HepG2 (cell line): ENCODE results near the gene KIAA0825. TPM values are rescaled to one million over a fixed set of nuclear protein-coding genes. Genes with fewer than 3 reads are reported as not detected.

ENCODE experiments used
- ATAC-seq: fragments of 200-7000 bp; cut with Tn5 transposase; 3 replicates; pipeline ENCODE4 v1.9.1; 2020; ENCODE audit warnings: mild to moderate bottlenecking, moderate library complexity
- BruUV-seq: library from RNA; stranded (reverse); fragments of 400-500 nt; replicated peaks from 2 replicates; lab custom pipeline; 2021; lab: Mats Ljungman, UMichigan
- CTCF ChIA-PET: fragments of 300-600 bp; formaldehyde crosslinking; extraction: SDS; loops from one replicate; lab custom pipeline; 2021; ENCODE audit warnings: low total read pairs, inconsistent platforms, low intra/inter-chr PET ratio; lab: Yijun Ruan, JAX
- POLR2A ChIA-PET: fragments of 350-600 bp; sonication (Branson Sonifier 250); formaldehyde crosslinking; loops from one replicate; lab custom pipeline; 2020; ENCODE audit warnings: antibody characterized with exemption, inconsistent platforms; lab: Yijun Ruan, JAX
- DNase-seq: peaks from one replicate; pipeline ENCODE4 v3.0.0-alpha.2; 2015; ENCODE audit warnings: low spot score
- FAIRE-seq: peaks from 3 replicates; lab custom pipeline; 2011; peaks lifted over from hg19 to GRCh38; lab: Jason Lieb, UNC
- H2AFZ ChIP-seq: one replicate; pipeline ENCODE4 v1.6.1; 2011; ENCODE audit warnings: low read length, inconsistent platforms
- H3K27ac ChIP-seq: fragments of 300-600 bp; 3 replicates; pipeline ENCODE4 v1.8.0; 2011; ENCODE audit warnings: mixed run types, mild to moderate bottlenecking, mixed read lengths, low read length, inconsistent platforms; ENCODE audit not compliant: insufficient read depth; ENCODE audit errors: extremely low read length
- H3K27me3 ChIP-seq, 2 experiments: fragments of 200-600 bp in 1 of 2; 2 replicates in 1 of 2; 3 replicates in 1 of 2; pipeline versions ENCODE4 v1.6.0 to v1.8.0; 2011; ENCODE audit warnings: low read length in 2 of 2, mild to moderate bottlenecking in 2 of 2, moderate library complexity in 2 of 2, inconsistent platforms in 1 of 2; ENCODE audit not compliant: insufficient read depth in 2 of 2, control insufficient read depth in 1 of 2
- H3K36me3 ChIP-seq, 2 experiments: fragments of 200-600 bp in 1 of 2; replicated peaks in 1 of 2; 2 replicates in 1 of 2; 3 replicates in 1 of 2; pipeline versions ENCODE4 v1.5.1 to v1.8.0; 2011; ENCODE audit warnings: low read length in 2 of 2, inconsistent platforms in 1 of 2; ENCODE audit not compliant: insufficient read depth in 2 of 2, control insufficient read depth in 1 of 2
- H3K4me1 ChIP-seq: 2 replicates; pipeline ENCODE4 v1.5.1; 2012; ENCODE audit warnings: low read length, inconsistent platforms; ENCODE audit not compliant: insufficient read depth
- H3K4me2 ChIP-seq: 2 replicates; pipeline ENCODE4 v1.6.0; 2011; ENCODE audit warnings: low read depth, low read length, inconsistent platforms
- H3K4me3 ChIP-seq, 3 experiments: fragments of 200-600 bp in 1 of 3; sonication (generic), shearing (Covaris generic) in 1 of 3; replicated peaks in 1 of 3; 2 replicates each; pipeline ENCODE4 v1.5.1; 2011 to 2016; ENCODE audit warnings: low read length in 3 of 3, inconsistent platforms in 2 of 3, low read depth in 2 of 3, mild to moderate bottlenecking in 2 of 3, control low read depth in 1 of 3, mixed read lengths in 1 of 3; ENCODE audit not compliant: insufficient read depth in 1 of 3
- H3K79me2 ChIP-seq: one replicate; pipeline ENCODE4 v1.6.1; 2011; ENCODE audit warnings: low read length, inconsistent platforms; ENCODE audit not compliant: insufficient read depth
- H3K9ac ChIP-seq: 2 replicates; pipeline ENCODE4 v1.6.0; 2011; ENCODE audit warnings: mild to moderate bottlenecking, low read depth, low read length, inconsistent platforms; ENCODE audit not compliant: insufficient read depth
- H3K9me3 ChIP-seq: 2 replicates; pipeline ENCODE4 v1.5.1; 2012; ENCODE audit warnings: mild to moderate bottlenecking, low read length
- H4K20me1 ChIP-seq: 2 replicates; pipeline ENCODE4 v1.6.0; 2011; ENCODE audit warnings: inconsistent platforms, mild to moderate bottlenecking, low read length, moderate library complexity; ENCODE audit not compliant: insufficient read depth
- AKAP8 ChIP-seq: sonication (generic); formaldehyde crosslinking; IDR thresholded peaks from 2 replicates; pipeline ENCODE4 v1.5.1; 2020; ENCODE audit warnings: mild to moderate bottlenecking, missing genetic modification reagents
- ARNTL ChIP-seq: sonication (generic); formaldehyde crosslinking; IDR thresholded peaks from 2 replicates; pipeline ENCODE4 v1.4.0; 2020; ENCODE audit warnings: mild to moderate bottlenecking, missing genetic modification reagents
- CCDC6 ChIP-seq: sonication (generic); formaldehyde crosslinking; IDR thresholded peaks from 2 replicates; pipeline ENCODE4 v1.8.1; 2022; ENCODE audit warnings: mild to moderate bottlenecking, missing genetic modification reagents, moderate library complexity
- DPF2 ChIP-seq: sonication (generic); formaldehyde crosslinking; IDR thresholded peaks from 2 replicates; pipeline ENCODE4 v1.4.0; 2020; ENCODE audit warnings: mild to moderate bottlenecking, low read depth, missing genetic modification reagents, borderline replicate concordance
- SALL1 ChIP-seq: sonication (generic); formaldehyde crosslinking; IDR thresholded peaks from 2 replicates; pipeline ENCODE4 v1.8.0; 2022; ENCODE audit warnings: mild to moderate bottlenecking, missing genetic modification reagents
- SMC3 ChIP-seq: IDR thresholded peaks from 2 replicates; pipeline ENCODE4 v1.6.1; 2011; ENCODE audit warnings: low read length, improper control_type of control experiment
- SMYD3 ChIP-seq: sonication (generic); formaldehyde crosslinking; IDR thresholded peaks from 2 replicates; pipeline ENCODE4 v1.8.1; 2023; ENCODE audit warnings: mild to moderate bottlenecking, missing genetic modification reagents
- TCF7 ChIP-seq: sonication (generic); IDR thresholded peaks from 2 replicates; pipeline ENCODE4 v1.6.1; 2016; ENCODE audit warnings: antibody characterized with exemption, low read depth
- ZNF142 ChIP-seq: sonication (generic); formaldehyde crosslinking; IDR thresholded peaks from 2 replicates; pipeline ENCODE4 v1.4.0; 2020; ENCODE audit warnings: missing genetic modification reagents
- ZSCAN30 ChIP-seq: sonication (generic); formaldehyde crosslinking; IDR thresholded peaks from 2 replicates; pipeline ENCODE4 v1.5.0; 2020; ENCODE audit warnings: mild to moderate bottlenecking, missing genetic modification reagents
- WGBS: methylation state at CpG from one replicate; pipeline ENCODE4 v1.1.6; 2017; ENCODE audit warnings: low lambda C conversion rate; 5-methylcytosine and 5-hydroxymethylcytosine counted together
- in situ Hi-C: cut with HindIII; loops from 2 replicates; pipeline ENCODE4 v1.10.0; 2017; ENCODE audit warnings: low pct_unique_long_range_greater_than_20kb; ENCODE audit not compliant: extremely low pct_ligation_motif_present
- intact Hi-C: fragments of 100-400 bp; cut with micrococcal nuclease; formaldehyde crosslinking; loops from one replicate; pipeline ENCODE4 v1.10.0; 2022; ENCODE audit not compliant: unreplicated experiment
- polyA plus RNA-seq, 8 experiments: library from polyadenylated mRNA; depleted of rRNA in 3 of 8; stranded (reverse) in 7 of 8; unstranded in 1 of 8; fragments of >200 nt; fragmentation: Illumina TruSeq in 4 of 8; extraction: Trizol in 4 of 8; gene quantifications; 2 replicates each; pipeline versions ENCODE4 v1.2.1 to v1.2.3, GENCODE V29; 2011 to 2016; ENCODE audit warnings: low read depth in 4 of 8, missing spikeins in 1 of 8, mixed read lengths in 1 of 8; ENCODE audit not compliant: insufficient read depth in 1 of 8
- total RNA-seq, 5 experiments: library from RNA; depleted of rRNA; stranded (reverse); fragments of >200 nt; fragmentation: Illumina TruSeq; extraction: Trizol; gene quantifications; 2 replicates each; pipeline ENCODE4 v1.2.3, GENCODE V29; 2016; ENCODE audit warnings: low read depth in 1 of 5
- TF ChIP-seq, protein P1 (sequence below): sonication (generic); formaldehyde crosslinking; IDR thresholded peaks from 2 replicates; pipeline ENCODE4 v1.8.1; 2023; ENCODE audit warnings: mild to moderate bottlenecking, missing genetic modification reagents, borderline replicate concordance
- TF ChIP-seq, protein P2 (sequence below): sonication (generic); formaldehyde crosslinking; IDR thresholded peaks from 2 replicates; pipeline ENCODE4 v1.4.0; 2020; ENCODE audit warnings: missing genetic modification reagents

KIAA0825 gene
- total and polyA plus RNA-seq, 2 of the 13 experiments (the other 11 are each of a cell fraction or from before 2014, with no cell fraction given): 0.05 to 0.51 TPM

- H3K9me3 ChIP-seq: no peaks in the 10 kb centered on the region
- H3K4me1 ChIP-seq: no peaks in the 10 kb centered on the region
- H4K20me1 ChIP-seq: no peaks in the 10 kb centered on the region
- ATAC-seq (no peak), FAIRE-seq (no peak), DNase-seq (no peak)
- no peaks in the 10 kb centered on the region for H3K79me2 ChIP-seq
- H3K4me3 ChIP-seq: no peak overlapping the region
- no peak overlapping the region for H3K27ac ChIP-seq
- H3K9ac ChIP-seq: no peak overlapping the region
- intact Hi-C loops (no loop called here), in situ Hi-C loops (no loop called here)
- ChIA-PET POLR2A (no interaction called here), CTCF (no interaction called here)
- H3K27me3 ChIP-seq: no peaks in the 10 kb centered on the region; a peak in 1 of 5 replicates
- no peak overlapping the region for H2AFZ ChIP-seq
- 40% methylated on average over 5 of the region's 8 CpGs for WGBS
- H3K36me3 ChIP-seq: no peaks in the 10 kb centered on the region
- BruUV-seq: no TSS peak
- no peak overlapping the region for H3K4me2 ChIP-seq
- TF ChIP-seq, protein P1, sequence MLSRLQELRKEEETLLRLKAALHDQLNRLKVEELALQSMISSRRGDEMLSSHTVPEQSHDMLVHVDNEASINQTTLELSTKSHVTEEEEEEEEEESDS: no peak
- no peak for TF ChIP-seq DPF2 (CRISPR knock-in tag)
- no peak for TF ChIP-seq ZSCAN30 (CRISPR knock-in tag)
- no peak for TF ChIP-seq SMYD3 (CRISPR knock-in tag)
- no peak for TF ChIP-seq SALL1 (CRISPR knock-in tag)
- no peak for TF ChIP-seq CCDC6 (CRISPR knock-in tag)
- no peak for TF ChIP-seq TCF7
- TF ChIP-seq, protein P2, sequence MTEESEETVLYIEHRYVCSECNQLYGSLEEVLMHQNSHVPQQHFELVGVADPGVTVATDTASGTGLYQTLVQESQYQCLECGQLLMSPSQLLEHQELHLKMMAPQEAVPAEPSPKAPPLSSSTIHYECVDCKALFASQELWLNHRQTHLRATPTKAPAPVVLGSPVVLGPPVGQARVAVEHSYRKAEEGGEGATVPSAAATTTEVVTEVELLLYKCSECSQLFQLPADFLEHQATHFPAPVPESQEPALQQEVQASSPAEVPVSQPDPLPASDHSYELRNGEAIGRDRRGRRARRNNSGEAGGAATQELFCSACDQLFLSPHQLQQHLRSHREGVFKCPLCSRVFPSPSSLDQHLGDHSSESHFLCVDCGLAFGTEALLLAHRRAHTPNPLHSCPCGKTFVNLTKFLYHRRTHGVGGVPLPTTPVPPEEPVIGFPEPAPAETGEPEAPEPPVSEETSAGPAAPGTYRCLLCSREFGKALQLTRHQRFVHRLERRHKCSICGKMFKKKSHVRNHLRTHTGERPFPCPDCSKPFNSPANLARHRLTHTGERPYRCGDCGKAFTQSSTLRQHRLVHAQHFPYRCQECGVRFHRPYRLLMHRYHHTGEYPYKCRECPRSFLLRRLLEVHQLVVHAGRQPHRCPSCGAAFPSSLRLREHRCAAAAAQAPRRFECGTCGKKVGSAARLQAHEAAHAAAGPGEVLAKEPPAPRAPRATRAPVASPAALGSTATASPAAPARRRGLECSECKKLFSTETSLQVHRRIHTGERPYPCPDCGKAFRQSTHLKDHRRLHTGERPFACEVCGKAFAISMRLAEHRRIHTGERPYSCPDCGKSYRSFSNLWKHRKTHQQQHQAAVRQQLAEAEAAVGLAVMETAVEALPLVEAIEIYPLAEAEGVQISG (CRISPR knock-in tag): no peak
- no peak for TF ChIP-seq ARNTL (CRISPR knock-in tag)
- TF ChIP-seq AKAP8 (CRISPR knock-in tag): no peak
- TF ChIP-seq ZNF142 (CRISPR knock-in tag): no peak
- no peak for TF ChIP-seq SMC3
These were observed 271.3 kb downstream of the KIAA0825 start for GRCh38 chr5:94347130-94347529.
